DND-41 (cell line): ENCODE results near the gene TIGD7.

Source experiments
- ATAC-seq: fragments of 200-7000 bp; cut with Tn5 transposase; 3 replicates; pipeline ENCODE4 v1.9.1; 2021; ENCODE audit warnings: low read depth; ENCODE audit not compliant: insufficient read depth
- DNase-seq: peaks from one replicate; pipeline ENCODE4 v3.0.0-alpha.2; 2020
- H2AFZ ChIP-seq: 2 replicates; pipeline ENCODE4 v1.6.0; 2012; ENCODE audit warnings: low read depth, low read length
- H3K27ac ChIP-seq: 2 replicates; pipeline ENCODE4 v1.5.1; 2012; ENCODE audit warnings: low read length, inconsistent platforms
- H3K27me3 ChIP-seq: fragments of 200-600 bp; sonication (generic); 2 replicates; pipeline ENCODE4 v1.6.0; 2012; ENCODE audit warnings: low read length, mild to moderate bottlenecking, inconsistent platforms; ENCODE audit not compliant: insufficient read depth, poor library complexity
- H3K36me3 ChIP-seq: 2 replicates; pipeline ENCODE4 v1.5.1; 2012; ENCODE audit warnings: low read length, inconsistent platforms; ENCODE audit not compliant: insufficient read depth
- H3K4me1 ChIP-seq: 2 replicates; pipeline ENCODE4 v1.5.1; 2012; ENCODE audit warnings: mild to moderate bottlenecking, low read length; ENCODE audit not compliant: insufficient read depth
- H3K4me2 ChIP-seq: 2 replicates; pipeline ENCODE4 v1.6.0; 2012; ENCODE audit warnings: mild to moderate bottlenecking, moderate library complexity, low read length, inconsistent platforms; ENCODE audit not compliant: insufficient read depth
- H3K4me3 ChIP-seq, 2 experiments: fragments of 200-600 bp in 1 of 2; shearing (Covaris generic) in 1 of 2; 2 replicates each; pipeline ENCODE4 v1.5.1; 2012 to 2016; ENCODE audit warnings: inconsistent platforms in 2 of 2, low read length in 2 of 2, mild to moderate bottlenecking in 2 of 2, low read depth in 1 of 2, moderate library complexity in 1 of 2
- H3K79me2 ChIP-seq: 2 replicates; pipeline ENCODE4 v1.6.0; 2012; ENCODE audit warnings: low read length, inconsistent platforms; ENCODE audit not compliant: insufficient read depth
- H3K9ac ChIP-seq: 2 replicates; pipeline ENCODE4 v1.6.0; 2012; ENCODE audit warnings: low read depth, mild to moderate bottlenecking, inconsistent platforms, low read length, moderate library complexity
- H3K9me3 ChIP-seq: 2 replicates; pipeline ENCODE4 v1.5.1; 2012; ENCODE audit warnings: low read length, moderate library complexity, mild to moderate bottlenecking, inconsistent platforms; ENCODE audit not compliant: insufficient read depth, severe bottlenecking
- H4K20me1 ChIP-seq: 2 replicates; pipeline ENCODE4 v1.6.0; 2012; ENCODE audit warnings: low read length; ENCODE audit not compliant: insufficient read depth
- EZH2 ChIP-seq: IDR thresholded peaks from 3 replicates; pipeline ENCODE4 v1.6.1; 2012; ENCODE audit warnings: borderline replicate concordance, low read depth, mild to moderate bottlenecking, moderate library complexity, low read length, inconsistent platforms; ENCODE audit not compliant: severe bottlenecking
- TF ChIP-seq, protein P1 (sequence below): IDR thresholded peaks from 2 replicates; pipeline ENCODE4 v1.5.1; 2012; ENCODE audit warnings: borderline replicate concordance, low read length, moderate library complexity, mild to moderate bottlenecking; ENCODE audit not compliant: poor library complexity, severe bottlenecking; ENCODE audit errors: extremely low read depth

TIGD7 gene

DNA sequence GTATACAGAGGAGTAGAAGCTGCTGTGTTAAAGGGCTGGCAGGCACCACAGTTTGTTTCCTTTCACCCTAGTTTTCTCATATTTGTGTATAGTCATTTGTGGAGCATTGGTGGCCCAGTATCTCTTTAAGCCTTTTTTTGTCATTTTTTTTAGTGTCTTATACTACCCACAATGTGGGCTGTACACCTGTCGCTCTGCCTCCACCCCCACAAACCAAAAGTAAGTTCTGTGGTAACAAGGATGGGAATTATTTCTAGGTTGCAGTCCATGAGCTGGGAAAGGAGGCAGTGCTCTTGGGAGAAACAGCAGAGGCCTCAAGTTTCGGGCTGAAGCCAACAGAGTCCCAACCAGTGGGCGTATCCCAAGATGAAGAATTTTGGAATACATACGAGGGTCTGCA, 6.3 kb upstream of the TIGD7 start:
- H3K27ac ChIP-seq, result no peak overlapping the region
- ATAC-seq (no peak), DNase-seq (no peak)
- H3K27me3 ChIP-seq, result no peaks in the 10 kb centered on the region
- no peaks in the 10 kb centered on the region for H3K79me2 ChIP-seq
- H3K4me1 ChIP-seq, result peaks cover 2% of the 10 kb centered on the region; the same call in 1 of the 2 replicates
- H3K9me3 ChIP-seq, result peaks cover 12% of the 10 kb centered on the region
- peaks cover 15% of the 10 kb centered on the region; the same call in 1 of the 2 replicates for H3K36me3 ChIP-seq
- no peaks in the 10 kb centered on the region for H4K20me1 ChIP-seq
- H3K4me3 ChIP-seq, result no peak overlapping the region
- no peak overlapping the region for H2AFZ ChIP-seq
- no peak for TF ChIP-seq EZH2
- TF ChIP-seq, protein P1, sequence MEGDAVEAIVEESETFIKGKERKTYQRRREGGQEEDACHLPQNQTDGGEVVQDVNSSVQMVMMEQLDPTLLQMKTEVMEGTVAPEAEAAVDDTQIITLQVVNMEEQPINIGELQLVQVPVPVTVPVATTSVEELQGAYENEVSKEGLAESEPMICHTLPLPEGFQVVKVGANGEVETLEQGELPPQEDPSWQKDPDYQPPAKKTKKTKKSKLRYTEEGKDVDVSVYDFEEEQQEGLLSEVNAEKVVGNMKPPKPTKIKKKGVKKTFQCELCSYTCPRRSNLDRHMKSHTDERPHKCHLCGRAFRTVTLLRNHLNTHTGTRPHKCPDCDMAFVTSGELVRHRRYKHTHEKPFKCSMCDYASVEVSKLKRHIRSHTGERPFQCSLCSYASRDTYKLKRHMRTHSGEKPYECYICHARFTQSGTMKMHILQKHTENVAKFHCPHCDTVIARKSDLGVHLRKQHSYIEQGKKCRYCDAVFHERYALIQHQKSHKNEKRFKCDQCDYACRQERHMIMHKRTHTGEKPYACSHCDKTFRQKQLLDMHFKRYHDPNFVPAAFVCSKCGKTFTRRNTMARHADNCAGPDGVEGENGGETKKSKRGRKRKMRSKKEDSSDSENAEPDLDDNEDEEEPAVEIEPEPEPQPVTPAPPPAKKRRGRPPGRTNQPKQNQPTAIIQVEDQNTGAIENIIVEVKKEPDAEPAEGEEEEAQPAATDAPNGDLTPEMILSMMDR, result no peak
- no peak overlapping the region for H3K9ac ChIP-seq
- H3K4me2 ChIP-seq, result no peak overlapping the region

DNA sequence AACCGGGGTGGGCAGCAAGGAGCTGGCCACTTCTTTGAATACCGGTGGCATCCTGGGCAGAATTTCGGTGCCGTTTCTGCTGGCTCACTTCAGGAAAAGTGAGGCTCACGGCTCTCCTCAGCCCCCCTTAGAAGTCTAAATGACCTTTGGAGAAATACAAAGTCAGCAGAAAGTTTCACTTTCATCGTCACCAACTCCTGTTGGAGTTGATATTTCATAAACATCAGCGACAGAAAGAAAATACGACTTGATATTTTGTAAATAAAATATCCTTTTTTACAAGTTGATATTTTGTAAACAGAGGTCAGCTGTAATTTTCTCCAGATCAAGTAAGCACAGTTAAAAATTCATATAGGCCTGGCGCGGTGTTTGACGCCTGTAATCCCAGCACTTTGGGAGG, 848 bp upstream of the TIGD7 start:
- Histone ChIP-seq H3K9me3 (no peaks in the 10 kb centered on the region), H4K20me1 (no peaks in the 10 kb centered on the region), H3K27me3 (no peaks in the 10 kb centered on the region), H3K79me2 (peaks cover 8% of the 10 kb centered on the region; the same call in 1 of the 2 replicates), H3K4me2 (peak overlapping the region; percentile 63), H3K36me3 (0 out of 2 replicates have a peak, but pooled peaks cover 5% of the 10 kb centered on the region), H2AFZ (peak overlapping the region; percentile 66), H3K4me3 (peak overlapping the region; percentile 2 to 65; a peak in 3 of 4 replicates), H3K4me1 (peaks cover 22% of the 10 kb centered on the region), H3K9ac (peak overlapping the region; percentile 63), H3K27ac (peak overlapping the region; percentile 69)
- ATAC-seq (no peak), DNase-seq (no peak)
- TF ChIP-seq, protein P1, result no peak
- TF ChIP-seq EZH2, result no peak

DNA sequence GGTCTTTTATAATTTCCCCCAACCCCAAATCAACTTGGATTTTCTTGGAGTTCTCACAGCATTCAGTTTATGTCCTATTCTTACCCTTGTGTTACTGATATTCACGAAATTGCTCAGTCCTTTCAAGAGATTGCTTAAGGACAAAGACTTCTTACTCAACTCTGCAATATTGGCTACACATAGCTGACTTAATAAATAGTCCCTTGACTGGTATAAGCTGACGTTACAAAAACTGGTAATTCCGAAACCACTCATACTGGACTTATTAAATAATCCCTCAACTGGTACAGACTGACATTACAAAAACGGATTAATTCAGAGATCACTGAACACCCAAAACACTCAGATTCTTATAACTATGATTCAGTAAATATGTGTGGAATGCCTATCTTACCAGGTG, 860 bp downstream of the TIGD7 start:
- TF ChIP-seq, protein P1, result no peak
- TF ChIP-seq EZH2, result no peak
- Histone ChIP-seq H3K9ac (no peak overlapping the region), H3K27ac (no peak overlapping the region), H3K4me1 (peaks cover 22% of the 10 kb centered on the region), H3K4me2 (peak overlapping the region; percentile 63), H3K27me3 (no peaks in the 10 kb centered on the region), H3K79me2 (peaks cover 8% of the 10 kb centered on the region; the same call in 1 of the 2 replicates), H4K20me1 (no peaks in the 10 kb centered on the region), H3K9me3 (no peaks in the 10 kb centered on the region), H3K4me3 (no peak overlapping the region), H2AFZ (no peak overlapping the region), H3K36me3 (peaks cover 9% of the 10 kb centered on the region; the same call in 1 of the 2 replicates)
- DNase-seq (no peak), ATAC-seq (no peak)
